T-helper 2 cell treated with Interferon-gamma antibody and Interleukin-4, amounts not matched to agents 100 ng/mL and 5 ng/mL, for 36 hours (primary cell): ENCODE results near the gene OSBPL10. TPM values are rescaled to one million over a fixed set of nuclear protein-coding genes. Genes with fewer than 3 reads are reported as not detected.

Experiments
- intact Hi-C: fragments of 100-400 bp; cut with micrococcal nuclease; formaldehyde crosslinking; loops from one replicate; pipeline ENCODE4 v1.15.1; 2023
- total RNA-seq: library from RNA; stranded (reverse); gene quantifications from 2 replicates; pipeline ENCODE4 v1.2.3, GENCODE V29; 2022

OSBPL10 gene
- total RNA-seq, 1 donor from 2014 or later = 2.5 TPM

GRCh38 chr3:31680072-31680870, 300.8 kb downstream of the OSBPL10 start:
- intact Hi-C loops = no loop called here

DNA sequence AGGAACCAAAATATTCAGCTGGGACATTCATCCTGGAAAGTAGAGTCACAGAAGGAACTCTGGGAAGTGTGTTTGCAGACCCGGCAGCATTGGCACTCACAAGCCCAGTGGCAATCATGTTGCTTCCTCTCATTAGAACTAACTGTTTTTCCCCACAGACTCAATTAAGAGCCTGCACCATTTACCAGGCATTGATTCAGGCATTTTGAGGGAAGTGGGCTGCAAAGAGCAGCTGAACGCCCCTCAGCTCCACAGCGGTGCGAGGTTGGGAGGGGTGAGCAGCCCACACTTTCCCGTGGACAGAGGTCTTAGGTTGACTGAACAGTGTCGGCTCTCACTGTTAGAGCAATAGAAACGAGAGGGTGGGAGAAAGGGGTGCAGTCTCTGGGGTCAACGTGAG, 304.5 kb downstream of the OSBPL10 start:
- intact Hi-C loops = no loop called here

DNA sequence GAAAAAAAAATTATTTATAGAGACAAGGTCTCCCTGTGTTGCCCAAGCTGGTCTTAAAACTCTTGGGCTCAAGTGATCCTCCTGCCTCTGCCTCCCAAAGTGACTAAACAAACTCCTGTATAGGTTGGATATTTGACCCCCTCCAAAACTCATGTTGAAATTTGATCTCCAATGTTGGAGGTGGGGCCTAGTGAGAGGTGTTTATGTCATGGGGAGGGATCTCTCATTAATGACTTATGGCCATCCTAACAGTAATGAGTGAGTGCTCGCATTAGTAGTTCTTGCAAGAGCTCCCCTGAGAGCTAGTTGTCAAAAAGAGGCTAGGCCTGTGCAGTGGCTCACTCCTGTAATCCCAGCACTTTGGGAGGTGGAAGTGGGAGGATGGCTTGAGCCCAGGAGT, 307.1 kb downstream of the OSBPL10 start:
- intact Hi-C loops = no loop called here

DNA sequence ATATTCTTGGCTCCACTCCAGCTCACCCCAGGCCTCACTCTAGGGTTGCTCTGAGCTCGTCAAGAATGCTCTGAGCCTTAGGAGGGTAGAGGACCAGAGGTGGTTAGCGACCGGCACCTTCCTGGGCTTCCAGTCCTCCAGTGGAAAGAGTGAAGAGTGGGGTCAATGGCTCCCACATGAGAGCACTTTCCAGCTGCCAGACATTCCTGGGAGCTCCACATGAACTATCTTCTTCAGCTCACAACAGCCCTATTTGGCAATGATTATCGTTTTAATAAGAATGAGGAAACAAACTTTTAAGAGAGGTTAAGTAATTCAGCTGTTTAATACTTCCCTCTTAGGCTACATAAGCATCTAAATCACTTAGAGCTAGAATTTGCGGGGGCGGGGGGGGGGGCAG, 309.1 kb downstream of the OSBPL10 start:
- intact Hi-C loops = no loop called here

GRCh38 chr3:31671451-31671850, 309.6 kb downstream of the OSBPL10 start:
- intact Hi-C loops = no loop called here

DNA sequence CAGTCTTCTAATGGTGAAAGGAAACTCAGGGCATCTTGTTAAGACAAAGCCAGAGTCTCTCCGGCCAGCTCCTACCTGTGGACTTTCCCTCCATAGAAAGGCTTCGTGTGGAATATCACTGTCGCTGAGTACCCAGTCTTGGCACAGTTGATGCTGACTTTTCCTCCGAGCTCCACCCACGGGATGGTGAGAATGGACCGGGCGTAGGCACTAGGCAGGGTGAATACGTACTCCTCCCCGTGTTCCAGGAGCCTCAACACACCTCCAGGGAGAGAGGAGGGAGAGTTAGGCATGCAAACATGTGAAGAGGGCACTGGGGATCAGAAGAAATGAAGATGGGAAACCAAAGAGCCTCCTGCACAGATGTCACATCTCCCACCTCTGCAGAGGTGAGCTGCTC, 310.3 kb downstream of the OSBPL10 start:
- intact Hi-C loops = no loop called here

GRCh38 chr3:31670136-31670535, 310.9 kb downstream of the OSBPL10 start:
- intact Hi-C loops = no loop called here

DNA sequence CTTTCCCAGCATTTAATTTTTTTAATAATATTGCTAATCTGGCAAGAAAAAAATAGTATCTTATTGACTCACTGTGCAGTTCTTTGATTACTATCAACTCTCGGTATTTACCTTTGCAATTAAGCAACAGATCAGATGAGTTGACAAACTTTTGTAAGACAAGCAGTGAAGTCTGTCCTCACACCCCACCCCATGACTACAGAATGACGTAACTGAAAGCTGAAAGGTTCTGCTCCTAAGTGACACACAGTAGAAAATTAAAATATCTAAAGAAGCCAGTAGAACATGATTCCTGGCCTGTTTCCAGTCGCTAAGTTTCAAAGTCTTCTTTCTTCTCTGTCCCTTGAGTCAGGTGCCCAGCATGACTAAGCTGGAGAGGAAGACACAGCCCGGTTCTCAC, 312.8 kb downstream of the OSBPL10 start:
- intact Hi-C loops = no loop called here

DNA sequence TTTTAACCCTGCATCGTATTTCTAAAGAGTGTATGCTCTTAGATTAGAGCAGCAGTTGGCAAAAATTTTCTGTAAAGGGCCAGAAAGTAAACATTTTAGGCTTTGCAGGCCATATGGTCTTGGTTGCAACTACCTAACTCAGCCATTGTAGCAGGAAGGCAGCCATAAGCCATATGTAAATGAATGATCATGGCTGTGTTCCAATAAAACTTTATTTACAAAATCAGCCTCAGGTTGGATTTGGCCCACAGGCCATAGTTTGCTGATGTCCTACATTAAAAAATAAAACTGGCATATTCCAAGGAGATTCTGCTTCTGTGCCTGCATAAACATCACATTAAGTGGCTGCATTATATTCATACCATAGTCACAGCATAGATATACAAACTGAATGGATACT, 313.5 kb downstream of the OSBPL10 start:
- intact Hi-C loops = no loop called here

DNA sequence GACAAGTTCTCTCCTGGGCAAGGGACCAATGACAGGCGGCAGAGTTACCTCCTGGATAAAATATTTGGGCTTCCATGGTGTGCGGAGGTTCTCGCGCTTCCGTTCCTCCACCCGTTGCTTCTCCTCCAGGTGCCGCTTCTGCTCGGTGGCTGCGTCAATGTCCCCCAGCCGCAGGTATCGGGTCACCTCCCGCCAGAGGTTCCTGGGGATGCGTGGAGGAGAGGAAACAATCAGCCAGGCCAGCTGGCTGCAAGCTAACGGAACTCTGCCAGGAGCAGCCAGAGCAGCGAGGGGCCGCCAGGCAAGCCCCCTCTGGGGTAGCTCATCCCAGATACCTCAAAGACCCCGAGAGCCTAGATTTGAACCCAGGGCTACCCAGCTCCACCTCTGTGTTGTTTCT, 317.0 kb downstream of the OSBPL10 start:
- intact Hi-C loops = no loop called here

- intact Hi-C loops = no loop called here
These were observed 318.9 kb downstream of the OSBPL10 start for GRCh38 chr3:31661993-31662670.

DNA sequence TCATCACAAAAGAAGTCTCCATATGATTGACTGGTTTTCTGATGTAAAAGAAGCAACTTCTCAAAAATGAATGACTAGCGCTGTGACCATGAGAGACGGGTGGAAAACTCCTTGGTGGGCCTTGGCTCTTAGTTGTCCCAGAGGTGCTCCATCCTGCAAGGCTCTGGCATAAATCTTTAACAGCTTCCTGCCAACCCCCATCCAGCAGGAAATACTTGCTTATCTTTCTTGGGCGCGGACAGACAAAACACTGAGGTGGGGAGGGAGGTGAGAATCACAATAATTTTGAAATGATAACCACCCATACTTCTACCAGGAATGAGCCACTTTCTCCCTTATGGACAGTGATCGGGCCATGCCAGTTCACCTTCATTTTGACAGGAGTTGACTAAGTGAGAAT, 319.8 kb downstream of the OSBPL10 start:
- intact Hi-C loops = no loop called here

DNA sequence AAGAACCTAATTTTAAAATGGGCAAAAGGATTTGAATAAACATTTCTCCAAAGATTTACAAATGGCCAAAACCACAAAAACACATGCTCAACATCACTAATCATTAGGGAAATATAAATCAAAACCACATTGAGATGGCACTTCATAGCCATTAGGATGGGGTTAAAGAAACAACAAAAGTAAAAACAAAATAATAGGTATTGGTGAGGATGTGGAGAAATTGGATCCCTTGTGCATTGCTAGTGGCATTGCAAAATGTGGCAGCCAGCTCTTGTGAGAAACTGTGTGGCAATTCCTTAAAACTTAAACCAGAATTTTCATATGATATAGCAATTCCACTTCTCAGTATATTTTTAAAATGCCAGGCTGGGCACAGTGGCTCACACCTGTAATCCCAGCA, 321.8 kb downstream of the OSBPL10 start:
- intact Hi-C loops = no loop called here

DNA sequence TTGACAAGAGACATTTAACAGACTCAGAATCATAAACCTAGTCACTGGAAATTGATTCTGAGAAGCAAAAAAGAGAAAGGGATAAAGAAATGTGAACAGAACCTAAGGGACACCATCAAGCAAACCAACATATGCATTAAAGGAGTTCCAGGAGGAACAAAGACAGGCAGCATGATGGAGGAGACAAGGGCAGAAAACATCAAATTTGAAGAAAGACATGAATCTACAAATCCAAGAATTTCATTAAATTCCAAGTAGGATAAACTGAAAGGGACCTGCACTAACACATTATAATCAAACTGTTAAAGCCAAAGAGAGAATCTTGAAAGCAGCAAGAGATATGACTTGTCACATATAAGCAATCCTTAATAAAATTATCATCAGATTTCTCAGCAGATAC, 326.1 kb downstream of the OSBPL10 start:
- intact Hi-C loops = no loop called here

GRCh38 chr3:31653464-31653863, 327.6 kb downstream of the OSBPL10 start:
- intact Hi-C loops = no loop called here

- intact Hi-C loops = no loop called here
These were observed 328.8 kb downstream of the OSBPL10 start for GRCh38 chr3:31652296-31652695.

- intact Hi-C loops = no loop called here
These were observed 332.6 kb downstream of the OSBPL10 start for GRCh38 chr3:31648286-31648968.

- intact Hi-C loops = no loop called here
These were observed 335.8 kb downstream of the OSBPL10 start for GRCh38 chr3:31645256-31645655.

DNA sequence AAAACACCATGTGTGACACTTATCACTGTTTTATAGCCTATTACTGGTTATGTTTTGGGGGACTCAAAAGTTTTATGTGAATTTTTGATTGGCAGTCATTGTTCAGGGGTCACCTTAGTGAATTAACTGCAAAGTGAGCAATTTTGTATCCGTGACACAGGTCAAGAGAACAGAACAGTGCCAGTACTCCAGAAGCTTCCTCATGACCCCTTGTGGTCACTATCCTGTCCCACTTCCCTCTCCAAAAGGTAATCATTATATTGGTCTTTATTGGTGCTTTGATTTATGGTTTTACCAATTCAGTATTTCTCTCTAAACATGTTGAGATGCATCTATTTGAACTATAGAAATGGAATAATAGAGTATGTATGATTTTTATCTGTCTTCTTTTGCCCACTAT, 341.2 kb downstream of the OSBPL10 start:
- intact Hi-C loops = loop anchor here (5.0 to 10.0 kb wide), 4 partner anchors 88 to 425 kb away; partner anchors contain the start of gene STT3B

DNA sequence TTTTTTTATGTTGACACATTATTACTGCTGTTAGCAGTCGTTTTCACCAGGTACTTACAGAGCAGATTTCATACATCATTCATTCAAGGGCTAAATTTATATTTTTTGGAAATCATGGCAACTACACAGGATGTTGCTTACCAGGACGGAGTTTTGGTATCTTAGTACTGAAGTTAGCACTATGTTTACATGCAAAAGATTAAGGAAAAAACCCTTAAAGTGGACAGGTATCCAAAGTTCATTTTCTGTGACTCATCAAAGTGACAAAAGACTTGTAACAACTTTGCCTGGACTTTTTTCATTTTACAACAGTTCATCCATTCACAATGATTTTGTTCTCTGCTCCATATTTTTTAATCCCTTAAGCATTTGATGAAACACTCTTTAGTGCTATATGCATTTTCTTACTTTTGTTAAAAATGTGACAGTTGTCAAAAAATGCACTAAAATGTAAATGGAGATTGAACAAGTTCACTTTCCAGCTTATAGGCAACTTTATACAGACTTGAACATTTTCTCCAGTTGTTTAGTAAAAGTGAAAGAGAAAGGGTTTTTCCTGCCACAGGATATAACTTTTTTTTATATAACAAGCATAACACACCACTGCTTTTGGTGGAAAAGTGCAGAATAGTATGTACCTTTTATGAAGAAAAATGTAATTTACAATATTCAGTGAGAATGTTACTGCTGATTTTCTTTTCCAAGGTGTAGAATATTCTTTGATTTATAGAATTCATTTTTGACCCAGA, 344.2 kb downstream of the OSBPL10 start:
- intact Hi-C loops = loop anchor here (5.0 to 10.0 kb wide), 4 partner anchors 85 to 422 kb away; partner anchors contain the start of gene STT3B

- intact Hi-C loops = loop anchor here (5.0 to 10.0 kb wide), 4 partner anchors 84 to 421 kb away; partner anchors contain the start of gene STT3B
These were observed 345.0 kb downstream of the OSBPL10 start for GRCh38 chr3:31636049-31636448.
